HG03457 (cell line): Measurements from ENCODE around the gene EMP1.
A peak's percentile ranks its signal among the peaks of the same experiment; 100 is the strongest.

Experiments used
- ATAC-seq: cut with Tn5 transposase; IDR thresholded peaks from one replicate; pipeline ENCODE4 v1.9.1; 2021; ENCODE audit warnings: moderate number of reproducible peaks; ENCODE audit not compliant: unreplicated experiment

EMP1 gene

GRCh38 chr12:13171921-13172859, 24.3 kb upstream of the EMP1 start:
- ATAC-seq = no peak

GRCh38 chr12:13173012-13173932, 23.3 kb upstream of the EMP1 start:
- peak; percentile 94 for ATAC-seq

- no peak for ATAC-seq
Measured at GRCh38 chr12:13175499-13175898, 21.0 kb upstream of the EMP1 start.

GRCh38 chr12:13176256-13176655, 20.3 kb upstream of the EMP1 start:
- no peak for ATAC-seq

- ATAC-seq = no peak
Measured at GRCh38 chr12:13177373-13177772, 19.2 kb upstream of the EMP1 start.

GRCh38 chr12:13177906-13178305, 18.6 kb upstream of the EMP1 start:
- no peak for ATAC-seq

GRCh38 chr12:13178568-13179210, 17.8 kb upstream of the EMP1 start:
- ATAC-seq = no peak

GRCh38 chr12:13179211-13180074, 17.1 kb upstream of the EMP1 start:
- ATAC-seq = peak; percentile 71

GRCh38 chr12:13181375-13182070, 15.0 kb upstream of the EMP1 start:
- ATAC-seq = no peak

- no peak for ATAC-seq
Measured at GRCh38 chr12:13182881-13183280, 13.6 kb upstream of the EMP1 start.

- no peak for ATAC-seq
Measured at GRCh38 chr12:13183620-13184019, 12.9 kb upstream of the EMP1 start.

GRCh38 chr12:13186302-13186701, 10.2 kb upstream of the EMP1 start:
- ATAC-seq = no peak

- no peak for ATAC-seq
Measured at GRCh38 chr12:13187399-13187798, 9.1 kb upstream of the EMP1 start.

- no peak for ATAC-seq
Measured at GRCh38 chr12:13189264-13189663, 7.3 kb upstream of the EMP1 start.

GRCh38 chr12:13190275-13190674, 6.3 kb upstream of the EMP1 start:
- no peak for ATAC-seq

GRCh38 chr12:13192719-13193118, 3.8 kb upstream of the EMP1 start:
- ATAC-seq = no peak

- no peak for ATAC-seq
Measured at GRCh38 chr12:13193505-13194231, 2.9 kb upstream of the EMP1 start.

- ATAC-seq = no peak
Measured at GRCh38 chr12:13194401-13195110, 2.0 kb upstream of the EMP1 start.
